ENCODE results near the gene SH3RF2. TPM values are rescaled to one million over a fixed set of nuclear protein-coding genes. Genes with fewer than 3 reads are reported as not detected.

SH3RF2 gene
- total and polyA plus RNA-seq, 9 of the 15 experiments (the other 6 are each of a cell fraction or from before 2014, with no cell fraction given) = 0.05 TPM; not detected in 8

GRCh38 chr5:145903113-145903512, 33.3 kb upstream of the SH3RF2 start (continued):
- no peak for TF ChIP-seq ZNF740 (CRISPR knock-in tag; IDR thresholded peaks at IDR 0.05)
- TF ChIP-seq ZNF740 (tag; IDR thresholded peaks at IDR 0.05) = no peak
- no peak for TF ChIP-seq SMARCC2 (IDR thresholded peaks at IDR 0.05; ENCODE audit: low read depth)
- TF ChIP-seq NCOA1 (IDR thresholded peaks at IDR 0.05; ENCODE audit: low read depth) = no peak
- no peak for TF ChIP-seq FUS (optimal IDR thresholded peaks at IDR 0.05; ENCODE audit: low read depth, low read length)
- TF ChIP-seq FOS (IDR thresholded peaks at IDR 0.05; ENCODE audit: extremely low read depth, insufficient read length) = no peak
- TF ChIP-seq NR2C1 (IDR thresholded peaks at IDR 0.05) = no peak
- no peak for TF ChIP-seq NR2C1 (tag; IDR thresholded peaks at IDR 0.05)
- TF ChIP-seq THRA (IDR thresholded peaks at IDR 0.05) = no peak
- TF ChIP-seq RAD21 (CRISPR knock-in tag; conservative IDR thresholded peaks at IDR 0.05 in 1 of 2, IDR thresholded peaks at IDR 0.05 in 1 of 2) = peak in 1 of 2 experiments; percentile 38; a peak in 2 of 4 replicates
- TF ChIP-seq ZFP36 (IDR thresholded peaks at IDR 0.05; ENCODE audit: low read depth, low read length, partially characterized antibody) = peak; percentile 19
- peak; percentile 49 for TF ChIP-seq RBM25 (IDR thresholded peaks at IDR 0.05; ENCODE audit: low read depth, low read length, severe bottlenecking)
- TF ChIP-seq PCBP1 (IDR thresholded peaks at IDR 0.05; ENCODE audit: low read depth, low read length, poor library complexity, severe bottlenecking) = no peak
- peak; percentile 28 to 43 (median 38); a peak in 5 of 6 replicates for TF ChIP-seq CTCF (IDR thresholded peaks at IDR 0.05 in 2 of 3, conservative IDR thresholded peaks at IDR 0.05 in 1 of 3; ENCODE audit: insufficient read depth in 2 of 3, low read depth in 1 of 3, low read length in 3 of 3)
- TF ChIP-seq SFPQ (IDR thresholded peaks at IDR 0.05; ENCODE audit: low read depth, low read length) = no peak
- TF ChIP-seq MECOM (CRISPR knock-in tag; IDR thresholded peaks at IDR 0.05) = no peak
- TF ChIP-seq ZNF277 (CRISPR knock-in tag; IDR thresholded peaks at IDR 0.05; ENCODE audit: borderline replicate concordance) = no peak
- TF ChIP-seq FOSL1 (tag; conservative IDR thresholded peaks at IDR 0.05) = no peak
- TF ChIP-seq HDAC1 (IDR thresholded peaks at IDR 0.05) = no peak
- no peak for TF ChIP-seq BDP1 (IDR thresholded peaks at IDR 0.05; ENCODE audit: insufficient read depth, insufficient read length)

All from K562 (cell line).